HCT116 (cell line): ENCODE results near the gene HEY2. TPM values are rescaled to one million over a fixed set of nuclear protein-coding genes. Genes with fewer than 3 reads are reported as not detected.

Experiments used
- ATAC-seq: fragments of 200-7000 bp; cut with Tn5 transposase; 2 replicates; pipeline ENCODE4 v1.9.1; 2020; ENCODE audit warnings: mild to moderate bottlenecking, moderate library complexity
- BruUV-seq: library from RNA; stranded (reverse); fragments of 400-500 nt; replicated peaks from 2 replicates; lab custom pipeline; 2021; lab: Mats Ljungman, UMichigan
- CTCF ChIA-PET: fragments of 300-600 bp; sonication (Branson Sonifier 250); formaldehyde crosslinking; loops from one replicate; lab custom pipeline; 2021; ENCODE audit warnings: antibody characterized with exemption; lab: Charles Lee
- POLR2A ChIA-PET: fragments of 300-600, 350-600 bp; sonication (Branson Sonifier 250); formaldehyde crosslinking; loops from one replicate; lab custom pipeline; 2021; ENCODE audit warnings: antibody characterized with exemption; lab: Charles Lee
- RAD21 ChIA-PET, 2 experiments: fragments of 300-600 bp; sonication (Branson Sonifier 250); formaldehyde crosslinking; loops; one replicate each; lab custom pipeline; 2023; ENCODE audit warnings: low total read pairs in 2 of 2; ENCODE audit not compliant: uncharacterized antibody in 2 of 2, unreplicated experiment in 2 of 2, low non-redundant PET in 1 of 2; lab: Charles Lee
- DNase-seq: peaks from one replicate; pipeline ENCODE4 v3.0.0-alpha.2; 2010; ENCODE audit warnings: low read depth, low spot score
- H2AFZ ChIP-seq: fragments of 200-600 bp; shearing (Covaris generic), sonication (generic); 2 replicates; pipeline ENCODE4 v1.6.1; 2017; ENCODE audit warnings: low read depth, mixed run types, mixed read lengths, antibody characterized with exemption, low read length; ENCODE audit not compliant: poor library complexity, severe bottlenecking
- H3K27ac ChIP-seq: 2 replicates; pipeline ENCODE4 v1.5.1; 2012; ENCODE audit warnings: low read depth, low read length
- H3K27me3 ChIP-seq: fragments of 200-600 bp; sonication (generic); 2 replicates; pipeline ENCODE4 v1.6.1; 2016; ENCODE audit warnings: mixed run types, low read length, mixed read lengths; ENCODE audit not compliant: insufficient read depth
- H3K36me3 ChIP-seq, 2 experiments: fragments of 200-500 bp in 1 of 2; fragments of 200-600 bp in 1 of 2; sonication (Bioruptor generic) in 1 of 2; sonication (generic) in 1 of 2; 2 replicates each; pipeline versions ENCODE4 v1.5.1 to v1.6.1; 2014 to 2016; ENCODE audit warnings: low read length in 2 of 2, inconsistent platforms in 1 of 2, mixed read lengths in 1 of 2, mixed run types in 1 of 2; ENCODE audit not compliant: insufficient read depth in 2 of 2, control insufficient read depth in 1 of 2
- H3K4me1 ChIP-seq, 2 experiments: fragments of 200-600 bp in 1 of 2; sonication (generic) in 1 of 2; 2 replicates each; pipeline versions ENCODE4 v1.5.1 to v1.6.1; 2012 to 2017; ENCODE audit warnings: low read length in 2 of 2, inconsistent platforms in 1 of 2, mild to moderate bottlenecking in 1 of 2, mixed read lengths in 1 of 2, mixed run types in 1 of 2, moderate library complexity in 1 of 2; ENCODE audit not compliant: insufficient read depth in 2 of 2, control insufficient read depth in 1 of 2
- H3K4me2 ChIP-seq: fragments of 200-600 bp; sonication (generic); 2 replicates; pipeline ENCODE4 v1.6.1; 2017; ENCODE audit warnings: mixed run types, low read length, mixed read lengths
- H3K4me3 ChIP-seq, 2 experiments: fragments of 200-600 bp in 1 of 2; sonication (generic) in 1 of 2; replicated peaks in 1 of 2; 2 replicates each; pipeline ENCODE4 v1.5.1; 2011 to 2016; ENCODE audit warnings: low read length in 2 of 2, control low read depth in 1 of 2, low read depth in 1 of 2, mild to moderate bottlenecking in 1 of 2, mixed read lengths in 1 of 2, mixed run types in 1 of 2
- H3K79me2 ChIP-seq: fragments of 200-600 bp; sonication (generic); 2 replicates; pipeline ENCODE4 v1.6.1; 2017; ENCODE audit warnings: mild to moderate bottlenecking, mixed run types, low read length, moderate library complexity, mixed read lengths; ENCODE audit not compliant: insufficient read depth
- H3K9ac ChIP-seq: fragments of 200-600 bp; sonication (generic); 2 replicates; pipeline ENCODE4 v1.6.1; 2016; ENCODE audit warnings: low read length, mixed read lengths
- H3K9me2 ChIP-seq: fragments of 200-600 bp; sonication (generic), shearing (Covaris generic); 2 replicates; pipeline ENCODE4 v1.6.1; 2017; ENCODE audit warnings: mixed run types, mild to moderate bottlenecking, moderate library complexity; ENCODE audit not compliant: insufficient read depth
- H3K9me3 ChIP-seq, 2 experiments: fragments of 200-500 bp in 1 of 2; fragments of 200-600 bp in 1 of 2; sonication (Bioruptor generic) in 1 of 2; sonication (generic) in 1 of 2; 2 replicates each; pipeline ENCODE4 v1.6.1; 2014 to 2017; ENCODE audit warnings: low read length in 2 of 2, mixed read lengths in 2 of 2, inconsistent platforms in 1 of 2, low read depth in 1 of 2, mild to moderate bottlenecking in 1 of 2, mixed run types in 1 of 2, moderate library complexity in 1 of 2; ENCODE audit not compliant: control insufficient read depth in 1 of 2, insufficient read depth in 1 of 2
- H4K20me1 ChIP-seq: fragments of 200-600 bp; sonication (generic), shearing (Covaris generic); 2 replicates; pipeline ENCODE4 v1.6.1; 2017; ENCODE audit warnings: mixed run types, mild to moderate bottlenecking, moderate library complexity; ENCODE audit not compliant: insufficient read depth
- CBX3 ChIP-seq: IDR thresholded peaks from 2 replicates; pipeline ENCODE4 v1.6.1; 2012; ENCODE audit warnings: low read depth
- CEBPB ChIP-seq: IDR thresholded peaks from 2 replicates; pipeline ENCODE4 v1.6.1; 2012; ENCODE audit warnings: low read depth
- ELF1 ChIP-seq: IDR thresholded peaks from 2 replicates; pipeline ENCODE4 v1.6.1; 2012; ENCODE audit warnings: low read depth, borderline replicate concordance
- EZH2 ChIP-seq: fragments of 200-600 bp; sonication (generic); IDR thresholded peaks from 2 replicates; pipeline ENCODE4 v1.6.1; 2017; ENCODE audit warnings: antibody characterized with exemption, mixed run types
- EZH2phosphoT487 ChIP-seq: fragments of 200-600 bp; IDR thresholded peaks from 2 replicates; pipeline ENCODE4 v1.6.1; 2018; ENCODE audit warnings: antibody characterized with exemption, borderline replicate concordance
- FOSL1 ChIP-seq: IDR thresholded peaks from 2 replicates; pipeline ENCODE4 v1.6.1; 2012; ENCODE audit warnings: low read depth
- POLR2A ChIP-seq: IDR thresholded peaks from 2 replicates; pipeline ENCODE4 v1.7.0; 2011; ENCODE audit warnings: borderline replicate concordance; ENCODE audit not compliant: insufficient read depth, insufficient read length; ENCODE audit errors: extremely low read depth
- POLR2AphosphoS5 ChIP-seq: IDR thresholded peaks from 2 replicates; pipeline ENCODE4 v1.6.1; 2011; ENCODE audit warnings: mild to moderate bottlenecking, low read depth, low read length, moderate library complexity
- RAD21 ChIP-seq: IDR thresholded peaks from 2 replicates; pipeline ENCODE4 v1.6.1; 2012; ENCODE audit warnings: low read depth, mild to moderate bottlenecking
- SIN3A ChIP-seq: IDR thresholded peaks from 2 replicates; pipeline ENCODE4 v1.6.1; 2012; ENCODE audit warnings: low read depth
- ZFX ChIP-seq: fragments of 450-650 bp; IDR thresholded peaks from 2 replicates; pipeline ENCODE4 v1.6.1; 2017
- intact Hi-C: fragments of 100-400 bp; cut with micrococcal nuclease; formaldehyde crosslinking; loops from 2 replicates; pipeline ENCODE4 v1.10.0; 2022
- total RNA-seq: library from RNA; stranded (reverse); gene quantifications from one replicate; pipeline ENCODE4 v1.2.1, GENCODE V29; 2021; ENCODE audit not compliant: unreplicated experiment
- TF ChIP-seq, protein P1 (sequence below): IDR thresholded peaks from 2 replicates; pipeline ENCODE4 v1.6.1; 2012

Gene HEY2
- total RNA-seq, 1 experiment from 2014 or later, result not detected

DNA sequence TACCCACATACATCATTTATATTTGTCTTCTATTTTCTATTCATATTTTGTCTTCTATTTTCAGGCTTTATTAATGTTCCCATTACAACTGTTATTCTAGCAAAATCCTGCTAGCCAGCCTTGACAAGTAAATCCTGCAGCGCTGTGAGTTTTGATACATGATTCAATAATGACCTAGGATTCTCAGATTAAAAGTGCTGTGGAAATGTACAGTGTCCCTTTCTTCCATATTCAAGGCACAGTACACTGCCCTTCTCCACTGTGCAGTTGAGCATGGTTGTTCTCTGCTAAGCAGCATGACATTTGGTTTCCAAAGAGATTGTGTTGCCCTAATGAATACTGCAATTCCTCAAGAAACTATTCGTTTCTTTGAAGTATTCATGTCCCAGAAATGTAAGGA is 5.8 kb upstream of the HEY2 start:
- Histone ChIP-seq H2AFZ (no peak overlapping the region), H4K20me1 (no peaks in the 10 kb centered on the region), H3K9me3 (no peaks in the 10 kb centered on the region), H3K4me1 (no peaks in the 10 kb centered on the region), H3K27me3 (peaks cover 64% of the 10 kb centered on the region), H3K79me2 (no peaks in the 10 kb centered on the region), H3K27ac (no peak overlapping the region), H3K9ac (no peak overlapping the region), H3K9me2 (no peaks in the 10 kb centered on the region), H3K36me3 (no peaks in the 10 kb centered on the region)
- ChIA-PET POLR2A (no interaction called here), CTCF (interaction anchor here (2.2 kb wide), 1 partner anchor 10 kb away, joined by 13 read pairs; no protein-coding TSS in a partner anchor), RAD21 (no interaction called here)
- BruUV-seq, result no TSS peak
- DNase-seq (no peak), ATAC-seq (no peak)
- TF ChIP-seq FOSL1 (no peak), RAD21 (no peak), CBX3 (no peak), SIN3A (no peak), ZFX (no peak), CEBPB (no peak), POLR2AphosphoS5 (no peak), EZH2 (no peak), ELF1 (no peak)
- TF ChIP-seq, protein P1, sequence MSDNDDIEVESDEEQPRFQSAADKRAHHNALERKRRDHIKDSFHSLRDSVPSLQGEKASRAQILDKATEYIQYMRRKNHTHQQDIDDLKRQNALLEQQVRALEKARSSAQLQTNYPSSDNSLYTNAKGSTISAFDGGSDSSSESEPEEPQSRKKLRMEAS, result no peak
- TF ChIP-seq, all 23 proteins: peak for 0
- intact Hi-C loops, result no loop called here
- Histone ChIP-seq H3K4me3 (no peak overlapping the region), H3K4me2 (no peak overlapping the region)

DNA sequence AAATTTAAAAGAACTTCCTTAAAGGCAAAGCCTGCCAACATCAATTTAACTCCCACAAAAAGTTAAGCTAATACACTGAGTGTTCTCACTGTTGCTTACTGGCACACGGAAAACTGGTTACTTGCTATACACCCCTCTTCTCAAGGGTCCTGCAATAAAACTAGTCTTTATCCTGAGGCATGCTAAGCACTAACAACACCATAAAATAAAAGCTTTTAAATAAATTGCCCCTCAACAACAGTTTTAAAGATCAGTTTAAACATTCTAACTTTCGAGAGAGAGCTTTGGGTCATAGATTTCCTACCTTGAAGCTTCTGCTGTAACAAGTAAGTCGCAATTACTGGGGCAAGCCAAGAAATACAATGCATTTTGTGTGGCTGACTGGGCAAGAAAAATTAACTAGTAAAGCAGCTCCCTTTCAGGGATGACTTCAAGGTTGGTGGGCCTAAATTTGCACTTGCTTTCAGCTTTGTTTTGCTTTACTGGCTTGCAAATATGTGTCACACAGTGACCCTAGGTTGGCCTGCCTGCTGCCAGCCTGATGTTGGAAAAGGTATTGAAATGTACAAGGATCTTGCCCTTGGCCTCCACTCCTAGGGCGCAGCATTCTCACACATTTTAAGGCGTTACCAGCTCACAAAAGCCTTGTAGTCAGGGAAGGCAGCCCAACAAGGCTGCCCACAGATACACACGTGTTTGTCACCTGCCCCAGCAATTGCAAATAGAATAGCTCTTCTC is 4.0 kb upstream of the HEY2 start:
- no TSS peak for BruUV-seq
- POLR2A ChIA-PET, result interaction anchor here (1.2 kb wide), 1 partner anchor 36 kb away, joined by 3 read pairs; no protein-coding TSS in a partner anchor

More for the DNA sequence above, 4.0 kb upstream of the HEY2 start:
- no peak overlapping the region for H3K4me3 ChIP-seq
- H4K20me1 ChIP-seq, result no peaks in the 10 kb centered on the region
- ChIA-PET RAD21 (no interaction called here), CTCF (interaction anchor here (2.2 kb wide), 1 partner anchor 8 kb away, joined by 13 read pairs; no protein-coding TSS in a partner anchor)
- H3K9me3 ChIP-seq, result no peaks in the 10 kb centered on the region
- H3K27me3 ChIP-seq, result peaks cover 59% of the 10 kb centered on the region
- intact Hi-C loops, result no loop called here
- no peak overlapping the region for H3K9ac ChIP-seq
- no peak overlapping the region for H3K27ac ChIP-seq
- TF ChIP-seq, protein P1, result no peak
- TF ChIP-seq ZFX (no peak), POLR2A (no peak), EZH2phosphoT487 (no peak), EZH2 (no peak)
- H2AFZ ChIP-seq, result no peak overlapping the region
- no peaks in the 10 kb centered on the region for H3K79me2 ChIP-seq
- H3K9me2 ChIP-seq, result no peaks in the 10 kb centered on the region
- no peaks in the 10 kb centered on the region for H3K36me3 ChIP-seq
- H3K4me2 ChIP-seq, result no peak overlapping the region
- ATAC-seq (no peak), DNase-seq (no peak)
- peaks cover 0 to 10% of the 10 kb centered on the region in 2 experiments; a peak in 2 of 4 replicates for H3K4me1 ChIP-seq
